ENCODE data around the gene PIK3R6. TPM values are rescaled to one million over a fixed set of nuclear protein-coding genes. Genes with fewer than 3 reads are reported as not detected.
"Not testable (repeated sequence)": the region's sequence is repeated elsewhere in the genome, so short reads cannot be mapped to it uniquely, and the experiment has no call there.

The PIK3R6 gene
- total RNA-seq, 2 donors from 2014 or later, result 0.81 to 6.2 TPM

- H3K9me3 Mint-ChIP-seq; H3K27ac Mint-ChIP-seq; DNase-seq (ENCODE audit: low spot score); H3K4me3 Mint-ChIP-seq; ATAC-seq; H3K27me3 Mint-ChIP-seq: not testable (repeated sequence)
- Mint-ChIP-seq H3K36me3 (peaks cover 21% of the 10 kb centered on the region), H3K4me1 (ENCODE audit: low read depth in 2 of 2) (peaks cover 0 to 11% of the 10 kb centered on the region in 2 donors)
Measured at GRCh38 chr17:8805396-8805795, 62.1 kb downstream of the PIK3R6 start.

- H3K36me3 Mint-ChIP-seq, result peaks cover 14% of the 10 kb centered on the region
- H3K9me3 Mint-ChIP-seq, result no peaks in the 10 kb centered on the region
- H3K27me3 Mint-ChIP-seq, result peaks cover 0 to 4% of the 10 kb centered on the region in 2 donors
- H3K4me1 Mint-ChIP-seq (ENCODE audit: low read depth in 2 of 2), result peaks cover 0 to 11% of the 10 kb centered on the region in 2 donors
- no peak for DNase-seq (ENCODE audit: low spot score)
- H3K27ac Mint-ChIP-seq, result no peak overlapping the region
- ATAC-seq, result peak in 1 of 2 donors; percentile 21
- H3K4me3 Mint-ChIP-seq, result no peak overlapping the region
Measured at GRCh38 chr17:8803531-8804420, 63.7 kb downstream of the PIK3R6 start.

GRCh38 chr17:8801135-8801840, 66.2 kb downstream of the PIK3R6 start:
- no peaks in the 10 kb centered on the region for H3K36me3 Mint-ChIP-seq
- H3K4me1 Mint-ChIP-seq (ENCODE audit: low read depth in 2 of 2), result no peaks in the 10 kb centered on the region
- H3K4me3 Mint-ChIP-seq, result no peak overlapping the region
- H3K9me3 Mint-ChIP-seq, result no peaks in the 10 kb centered on the region
- H3K27me3 Mint-ChIP-seq, result no peaks in the 10 kb centered on the region
- ATAC-seq (no peak), DNase-seq (ENCODE audit: low spot score) (no peak)
- H3K27ac Mint-ChIP-seq, result no peak overlapping the region

- no peak overlapping the region for H3K27ac Mint-ChIP-seq
- H3K4me3 Mint-ChIP-seq, result no peak overlapping the region
- ATAC-seq, result no peak
- no peaks in the 10 kb centered on the region for H3K9me3 Mint-ChIP-seq
- H3K27me3 Mint-ChIP-seq, result no peaks in the 10 kb centered on the region
- H3K4me1 Mint-ChIP-seq (ENCODE audit: low read depth in 2 of 2), result no peaks in the 10 kb centered on the region
- no peak for DNase-seq (ENCODE audit: low spot score)
- H3K36me3 Mint-ChIP-seq, result no peaks in the 10 kb centered on the region
Measured at GRCh38 chr17:8800656-8801055, 66.8 kb downstream of the PIK3R6 start.

GRCh38 chr17:8799570-8800212, 67.8 kb downstream of the PIK3R6 start:
- Mint-ChIP-seq H3K4me3 (no peak overlapping the region), H3K27ac (no peak overlapping the region), H3K36me3 (no peaks in the 10 kb centered on the region), H3K9me3 (no peaks in the 10 kb centered on the region), H3K27me3 (no peaks in the 10 kb centered on the region), H3K4me1 (ENCODE audit: low read depth in 2 of 2) (no peaks in the 10 kb centered on the region)
- no peak for ATAC-seq
- DNase-seq (ENCODE audit: low spot score), result no peak

GRCh38 chr17:8798846-8799569, 68.5 kb downstream of the PIK3R6 start, which contains the start of gene MFSD6L:
Gene MFSD6L (minus strand): TSS chr17:8799365. CDS start chr17:8799120, 245 bp downstream.
- ATAC-seq (peak in 1 of 2 donors; percentile 50), DNase-seq (ENCODE audit: low spot score) (no peak)
- no peak within 1 kb of the TSS for H3K27ac Mint-ChIP-seq
- H3K4me3 Mint-ChIP-seq, result no peak within 1 kb of the TSS
- H3K36me3 Mint-ChIP-seq, result no peaks in the 10 kb centered on the region
- H3K9me3 Mint-ChIP-seq, result no peaks in the 10 kb centered on the region
- no peaks in the 10 kb centered on the region for H3K4me1 Mint-ChIP-seq (ENCODE audit: low read depth in 2 of 2)
- H3K27me3 Mint-ChIP-seq, result no peaks in the 10 kb centered on the region

GRCh38 chr17:8798176-8798845, 69.2 kb downstream of the PIK3R6 start:
- Mint-ChIP-seq H3K4me3 (no peak overlapping the region), H3K9me3 (no peaks in the 10 kb centered on the region), H3K4me1 (ENCODE audit: low read depth in 2 of 2) (peaks cover 5% of the 10 kb centered on the region in 2 donors), H3K27me3 (peaks cover 0 to 2% of the 10 kb centered on the region in 2 donors), H3K36me3 (no peaks in the 10 kb centered on the region), H3K27ac (no peak overlapping the region)
- DNase-seq (ENCODE audit: low spot score) (no peak), ATAC-seq (no peak)

- Mint-ChIP-seq H3K4me1 (ENCODE audit: low read depth in 2 of 2) (peaks cover 5% of the 10 kb centered on the region in 2 donors), H3K27me3 (peaks cover 0 to 2% of the 10 kb centered on the region in 2 donors), H3K4me3 (no peak overlapping the region), H3K36me3 (no peaks in the 10 kb centered on the region), H3K9me3 (no peaks in the 10 kb centered on the region), H3K27ac (no peak overlapping the region)
- ATAC-seq, result no peak
- DNase-seq (ENCODE audit: low spot score), result no peak
Measured at GRCh38 chr17:8797621-8798175, 69.8 kb downstream of the PIK3R6 start.

GRCh38 chr17:8794636-8795035, 72.8 kb downstream of the PIK3R6 start:
- Mint-ChIP-seq H3K9me3 (peaks cover 7% of the 10 kb centered on the region), H3K27me3 (peaks cover 0 to 5% of the 10 kb centered on the region in 2 donors), H3K4me1 (ENCODE audit: low read depth in 2 of 2) (peaks cover 10 to 16% of the 10 kb centered on the region in 2 donors), H3K27ac (no peak overlapping the region), H3K36me3 (peaks cover 4% of the 10 kb centered on the region), H3K4me3 (no peak overlapping the region)
- DNase-seq (ENCODE audit: low spot score), result no peak
- ATAC-seq, result no peak

GRCh38 chr17:8793649-8794048, 73.8 kb downstream of the PIK3R6 start:
- H3K4me1 Mint-ChIP-seq (ENCODE audit: low read depth in 2 of 2), result peaks cover 11 to 16% of the 10 kb centered on the region in 2 donors
- ATAC-seq (no peak), DNase-seq (ENCODE audit: low spot score) (no peak)
- H3K9me3 Mint-ChIP-seq, result peaks cover 7% of the 10 kb centered on the region
- H3K27me3 Mint-ChIP-seq, result peaks cover 0 to 8% of the 10 kb centered on the region in 2 donors
- H3K4me3 Mint-ChIP-seq, result no peak overlapping the region
- peak overlapping the region in 1 of 2 donors; percentile 19 for H3K27ac Mint-ChIP-seq
- peaks cover 4% of the 10 kb centered on the region for H3K36me3 Mint-ChIP-seq

- H3K27me3 Mint-ChIP-seq, result peaks cover 0 to 10% of the 10 kb centered on the region in 2 donors
- peaks cover 4% of the 10 kb centered on the region for H3K36me3 Mint-ChIP-seq
- H3K9me3 Mint-ChIP-seq, result peaks cover 7% of the 10 kb centered on the region
- ATAC-seq, result no peak
- peak overlapping the region in 1 of 2 donors; percentile 66 for H3K27ac Mint-ChIP-seq
- DNase-seq (ENCODE audit: low spot score), result no peak
- H3K4me1 Mint-ChIP-seq (ENCODE audit: low read depth in 2 of 2), result peaks cover 11 to 16% of the 10 kb centered on the region in 2 donors
- no peak overlapping the region for H3K4me3 Mint-ChIP-seq
Measured at GRCh38 chr17:8792646-8793045, 74.8 kb downstream of the PIK3R6 start.

- Mint-ChIP-seq H3K4me1 (ENCODE audit: low read depth in 2 of 2) (peaks cover 11 to 16% of the 10 kb centered on the region in 2 donors), H3K4me3 (no peak overlapping the region), H3K9me3 (peaks cover 7% of the 10 kb centered on the region), H3K27me3 (peaks cover 0 to 11% of the 10 kb centered on the region in 2 donors), H3K27ac (peak overlapping the region in 1 of 2 donors; percentile 66), H3K36me3 (peaks cover 4% of the 10 kb centered on the region)
- DNase-seq (ENCODE audit: low spot score) (no peak), ATAC-seq (peak; percentile 85 to 87)
Measured at GRCh38 chr17:8791910-8792270, 75.6 kb downstream of the PIK3R6 start.

All from natural killer cell treated with Interleukin-12 subunit alpha and Interleukin-12 subunit beta and Interleukin-15 and Interleukin-18, amount 100 ng/mL, for 72 hours (primary cell).